ENCODE results near the gene FILIP1L.

FILIP1L gene

GRCh38 chr3:100141586-100141985 lies 27.3 kb upstream of the FILIP1L start:
- TF ChIP-seq CEBPB (IDR thresholded peaks at IDR 0.05) (no peak), FOXM1 (IDR thresholded peaks at IDR 0.05; ENCODE audit: borderline replicate concordance, low read depth) (no peak), NFIC (IDR thresholded peaks at IDR 0.05) (no peak), REST (IDR thresholded peaks at IDR 0.05; ENCODE audit: low read depth) (no peak), TCF12 (IDR thresholded peaks at IDR 0.05; ENCODE audit: low read depth) (no peak), EP300 (IDR thresholded peaks at IDR 0.05; ENCODE audit: borderline replicate concordance) (no peak), RAD21 (IDR thresholded peaks at IDR 0.05; ENCODE audit: low read depth) (no peak), YY1 (IDR thresholded peaks at IDR 0.05; ENCODE audit: low read depth) (no peak), ZBTB7A (IDR thresholded peaks at IDR 0.05; ENCODE audit: low read depth) (no peak)
- TF ChIP-seq, protein P1, sequence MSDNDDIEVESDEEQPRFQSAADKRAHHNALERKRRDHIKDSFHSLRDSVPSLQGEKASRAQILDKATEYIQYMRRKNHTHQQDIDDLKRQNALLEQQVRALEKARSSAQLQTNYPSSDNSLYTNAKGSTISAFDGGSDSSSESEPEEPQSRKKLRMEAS (IDR thresholded peaks at IDR 0.05) = no peak
- TF ChIP-seq, protein P2, sequence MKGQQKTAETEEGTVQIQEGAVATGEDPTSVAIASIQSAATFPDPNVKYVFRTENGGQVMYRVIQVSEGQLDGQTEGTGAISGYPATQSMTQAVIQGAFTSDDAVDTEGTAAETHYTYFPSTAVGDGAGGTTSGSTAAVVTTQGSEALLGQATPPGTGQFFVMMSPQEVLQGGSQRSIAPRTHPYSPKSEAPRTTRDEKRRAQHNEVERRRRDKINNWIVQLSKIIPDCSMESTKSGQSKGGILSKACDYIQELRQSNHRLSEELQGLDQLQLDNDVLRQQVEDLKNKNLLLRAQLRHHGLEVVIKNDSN (IDR thresholded peaks at IDR 0.05) = no peak

GRCh38 chr3:100140976-100141375 lies 26.7 kb upstream of the FILIP1L start:
- TF ChIP-seq TCF12 (IDR thresholded peaks at IDR 0.05; ENCODE audit: low read depth) = no peak
- TF ChIP-seq REST (IDR thresholded peaks at IDR 0.05; ENCODE audit: low read depth) = no peak
- no peak for TF ChIP-seq ZBTB7A (IDR thresholded peaks at IDR 0.05; ENCODE audit: low read depth)

GRCh38 chr3:100136921-100137320 lies 22.6 kb upstream of the FILIP1L start:
- TF ChIP-seq, protein P2 (IDR thresholded peaks at IDR 0.05) = no peak
- TF ChIP-seq NFIC (IDR thresholded peaks at IDR 0.05) (no peak), FOXM1 (IDR thresholded peaks at IDR 0.05; ENCODE audit: borderline replicate concordance, low read depth) (no peak), RAD21 (IDR thresholded peaks at IDR 0.05; ENCODE audit: low read depth) (no peak), TAF1 (IDR thresholded peaks at IDR 0.05; ENCODE audit: low read depth) (no peak), REST (IDR thresholded peaks at IDR 0.05; ENCODE audit: low read depth) (no peak), EGR1 (IDR thresholded peaks at IDR 0.05) (no peak), EP300 (IDR thresholded peaks at IDR 0.05; ENCODE audit: borderline replicate concordance) (no peak), CREB1 (IDR thresholded peaks at IDR 0.05; ENCODE audit: low read depth) (no peak), TEAD4 (IDR thresholded peaks at IDR 0.05) (no peak), ZBTB7A (IDR thresholded peaks at IDR 0.05; ENCODE audit: low read depth) (no peak), TCF12 (IDR thresholded peaks at IDR 0.05; ENCODE audit: low read depth) (no peak), CEBPB (IDR thresholded peaks at IDR 0.05) (no peak), YY1 (IDR thresholded peaks at IDR 0.05; ENCODE audit: low read depth) (no peak)
- TF ChIP-seq, protein P1 (IDR thresholded peaks at IDR 0.05) = no peak

DNA sequence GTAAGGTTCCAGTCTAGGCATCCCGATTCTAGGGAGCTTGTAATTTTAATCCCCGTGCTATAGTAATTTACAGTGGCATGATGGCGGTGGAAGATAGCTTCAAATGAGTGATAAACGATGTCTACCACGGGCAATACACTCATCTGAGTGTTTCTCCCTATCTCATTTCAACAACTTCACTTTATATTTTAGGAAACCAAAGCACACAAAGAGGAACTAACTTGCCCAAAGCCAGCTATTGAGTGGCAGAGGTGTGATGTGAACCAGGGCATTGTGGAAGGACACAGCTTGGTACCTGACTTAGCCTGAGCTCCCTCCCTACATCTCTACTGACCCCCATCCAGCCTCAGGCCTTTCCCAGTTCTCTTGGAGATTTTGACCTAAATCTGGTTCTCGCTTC lies 16.9 kb upstream of the FILIP1L start:
- TF ChIP-seq, protein P2 (IDR thresholded peaks at IDR 0.05) = no peak
- TF ChIP-seq TCF12 (IDR thresholded peaks at IDR 0.05; ENCODE audit: low read depth) (no peak), EP300 (IDR thresholded peaks at IDR 0.05; ENCODE audit: borderline replicate concordance) (no peak), RAD21 (IDR thresholded peaks at IDR 0.05; ENCODE audit: low read depth) (no peak), FOXM1 (IDR thresholded peaks at IDR 0.05; ENCODE audit: borderline replicate concordance, low read depth) (no peak)

- TF ChIP-seq EP300 (IDR thresholded peaks at IDR 0.05; ENCODE audit: borderline replicate concordance) (no peak), TEAD4 (IDR thresholded peaks at IDR 0.05) (no peak), TCF12 (IDR thresholded peaks at IDR 0.05; ENCODE audit: low read depth) (no peak), CREB1 (IDR thresholded peaks at IDR 0.05; ENCODE audit: low read depth) (no peak), EGR1 (IDR thresholded peaks at IDR 0.05) (no peak)
- TF ChIP-seq, protein P1 (IDR thresholded peaks at IDR 0.05) = no peak
Observed at GRCh38 chr3:100129941-100130340, 15.6 kb upstream of the FILIP1L start.
